ENCODE results near the gene SERF2. TPM values are rescaled to one million over a fixed set of nuclear protein-coding genes. Genes with fewer than 3 reads are reported as not detected.
"Not testable (repeated sequence)": the region's sequence is repeated elsewhere in the genome, so short reads cannot be mapped to it uniquely, and the experiment has no call there.

Gene SERF2
- total RNA-seq, 2 donors from 2014 or later, result 651 to 803 TPM

- peak within 1 kb of the TSS; percentile 89 to 90 for H3K27ac ChIP-seq
- no peaks in the 10 kb centered on the region for H3K27me3 ChIP-seq
- H3K4me1 ChIP-seq, result peaks cover 0 to 44% of the 10 kb centered on the region in 2 donors
- peak within 1 kb of the TSS; percentile 86 to 87 for H3K4me3 ChIP-seq
- H3K9me3 ChIP-seq, result no peaks in the 10 kb centered on the region
- DNase-seq (ENCODE audit: low spot score), result peak; percentile 97
- peaks cover 4% of the 10 kb centered on the region for H3K36me3 ChIP-seq
- no peak for TF ChIP-seq CTCF (IDR thresholded peaks at IDR 0.05)
These were observed 32.5 kb downstream of the SERF2 start, which contains the start of gene MFAP1 for GRCh38 chr15:43824302-43825246. Gene MFAP1 (minus strand): TSS chr15:43824690. CDS start chr15:43824569, 121 bp downstream.

DNA sequence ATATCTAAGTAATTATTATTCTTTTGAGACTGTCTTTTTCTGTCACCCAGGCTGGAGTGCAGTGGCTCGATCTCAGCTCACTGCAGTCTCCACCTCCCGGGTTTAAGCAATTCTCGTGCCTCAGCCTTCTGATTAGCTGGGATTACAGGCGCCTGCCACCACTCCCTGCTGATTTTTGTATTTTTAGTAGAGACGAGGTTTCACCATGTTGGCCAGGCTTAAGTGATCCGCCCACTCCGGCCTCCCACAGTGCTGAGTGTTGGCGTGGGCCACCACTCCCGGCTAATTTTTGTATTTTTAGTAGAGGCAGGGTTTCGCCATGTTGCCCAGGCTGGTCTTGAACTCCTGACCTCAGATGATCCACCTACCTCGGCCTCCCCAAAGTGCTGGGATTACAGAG lies 33.2 kb downstream of the SERF2 start:
- H3K4me1 ChIP-seq, result peaks cover 0 to 44% of the 10 kb centered on the region in 2 donors
- not testable (repeated sequence) for H3K27me3 ChIP-seq; H3K36me3 ChIP-seq; H3K9me3 ChIP-seq; H3K27ac ChIP-seq; H3K4me3 ChIP-seq; DNase-seq (ENCODE audit: low spot score)

DNA sequence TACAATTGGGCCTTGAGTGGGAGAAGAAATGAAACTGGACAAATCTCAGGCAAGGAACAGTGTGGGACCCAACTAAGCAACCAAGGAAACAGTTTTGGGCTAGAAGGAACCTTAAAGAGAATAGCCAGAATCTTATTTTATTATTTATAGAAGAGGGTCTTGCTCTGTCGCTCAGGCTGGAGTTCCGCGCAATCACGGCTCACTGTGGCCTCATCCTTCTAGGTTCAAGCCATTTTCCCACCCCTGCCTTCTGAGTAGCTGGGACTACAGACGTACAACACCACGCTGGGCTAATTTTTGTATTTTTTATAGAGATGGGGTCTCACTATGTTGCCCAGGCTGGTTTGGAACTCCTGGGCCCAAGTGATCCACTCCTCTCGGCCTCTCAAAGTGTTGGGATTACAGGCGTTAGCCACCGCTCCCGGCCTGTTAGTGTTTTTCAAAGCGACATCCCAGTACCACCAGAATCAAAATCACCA lies 33.9 kb downstream of the SERF2 start:
- DNase-seq (ENCODE audit: low spot score), result no peak
- Histone ChIP-seq H3K4me3 (peak overlapping the region in 1 of 2 donors; percentile 61), H3K27me3 (no peaks in the 10 kb centered on the region), H3K4me1 (peaks cover 0 to 44% of the 10 kb centered on the region in 2 donors), H3K27ac (peak overlapping the region in 1 of 2 donors; percentile 74), H3K9me3 (no peaks in the 10 kb centered on the region), H3K36me3 (no peaks in the 10 kb centered on the region)
- TF ChIP-seq CTCF (IDR thresholded peaks at IDR 0.05), result no peak

DNA sequence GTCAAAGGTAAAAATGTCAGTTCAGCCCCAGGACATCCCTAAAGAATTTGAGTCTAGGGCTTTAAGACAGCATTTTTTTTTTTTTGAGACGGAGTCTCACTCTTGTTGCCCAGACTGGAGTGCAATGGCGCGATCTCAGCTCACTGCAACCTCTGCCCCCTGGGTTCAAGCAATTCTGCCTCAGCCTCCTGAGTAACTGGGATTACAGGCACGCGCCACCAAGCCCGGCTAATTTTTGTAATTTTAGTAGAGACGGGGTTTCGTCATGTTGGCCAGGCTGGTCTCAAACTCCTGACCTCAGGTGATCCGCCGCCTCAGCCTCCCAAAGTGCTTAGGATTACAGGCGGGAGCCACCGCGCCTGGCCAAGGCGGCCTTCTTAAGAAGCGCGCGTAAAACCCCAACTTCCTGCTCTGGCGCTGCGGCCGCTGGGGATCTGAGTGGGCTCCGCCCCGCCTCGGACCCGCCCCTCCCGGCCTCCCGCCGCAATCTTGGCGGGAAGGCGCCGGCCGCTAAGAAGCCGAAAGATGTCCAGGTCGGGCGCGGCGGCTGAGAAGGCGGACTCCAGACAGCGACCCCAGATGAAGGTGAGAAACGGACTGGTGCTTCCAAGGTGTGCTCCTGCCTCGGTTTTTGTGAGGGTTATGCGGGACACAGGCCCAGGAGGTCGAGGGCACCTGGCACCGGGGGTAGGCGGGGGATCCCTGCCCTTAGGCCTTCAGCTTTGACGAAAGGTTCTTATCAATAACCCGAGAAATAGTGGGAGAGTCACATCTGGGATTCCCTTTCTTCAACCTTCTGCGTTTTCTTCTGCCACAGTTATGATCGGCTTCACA lies 34.6 kb downstream of the SERF2 start, which contains the start of gene WDR76:
Gene WDR76, plus strand, starts transcription at position 495 of the 834 bp plus-strand sequence. Its CDS starts 31 bp downstream, at position 526.
- H3K27ac ChIP-seq, result peak within 1 kb of the TSS; percentile 55 to 74
- peak; percentile 85 for DNase-seq (ENCODE audit: low spot score)
- no peaks in the 10 kb centered on the region for H3K27me3 ChIP-seq
- H3K36me3 ChIP-seq, result no peaks in the 10 kb centered on the region
- no peak for TF ChIP-seq CTCF (IDR thresholded peaks at IDR 0.05)
- H3K4me3 ChIP-seq, result peak within 1 kb of the TSS; percentile 45 to 61
- H3K4me1 ChIP-seq, result peaks cover 0 to 44% of the 10 kb centered on the region in 2 donors
- H3K9me3 ChIP-seq, result no peaks in the 10 kb centered on the region

- H3K36me3 ChIP-seq, result no peaks in the 10 kb centered on the region
- no peaks in the 10 kb centered on the region for H3K9me3 ChIP-seq
- no peak for DNase-seq (ENCODE audit: low spot score)
- peaks cover 0 to 33% of the 10 kb centered on the region in 2 donors for H3K4me1 ChIP-seq
- no peak for TF ChIP-seq CTCF (IDR thresholded peaks at IDR 0.05)
- no peaks in the 10 kb centered on the region for H3K27me3 ChIP-seq
- no peak overlapping the region for H3K4me3 ChIP-seq
- no peak overlapping the region for H3K27ac ChIP-seq
These were observed 36.0 kb downstream of the SERF2 start for GRCh38 chr15:43828061-43828657.

DNA sequence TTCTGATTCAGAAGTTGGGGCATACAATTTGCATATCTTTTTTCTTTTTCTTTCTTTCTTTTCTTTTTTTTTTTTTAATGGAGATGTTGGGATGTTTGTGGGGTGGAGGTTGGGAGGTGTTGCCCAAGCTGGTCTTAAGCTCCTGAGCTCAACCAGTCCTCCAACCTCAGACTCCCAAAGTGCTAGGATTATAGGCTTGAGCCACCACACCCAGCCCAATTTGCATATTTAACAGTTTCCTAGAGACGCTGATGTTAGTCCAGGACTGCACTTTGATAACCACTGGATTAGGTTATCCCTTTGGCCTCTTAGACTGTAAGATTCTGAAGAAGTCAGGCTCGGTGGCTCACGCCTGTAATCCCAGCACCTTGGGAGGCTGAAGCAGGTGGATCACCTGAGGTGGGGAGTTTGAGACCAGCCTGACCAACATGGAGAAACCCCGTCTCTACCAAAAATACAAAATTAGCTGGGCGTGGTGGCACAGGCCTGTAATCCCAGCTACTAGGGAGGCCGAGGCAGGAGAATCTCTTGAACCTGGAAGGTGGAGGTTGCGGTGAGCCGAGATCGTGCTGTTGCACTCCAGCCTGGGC lies 37.9 kb downstream of the SERF2 start:
- not testable (repeated sequence) for H3K27me3 ChIP-seq; H3K4me3 ChIP-seq; DNase-seq (ENCODE audit: low spot score); H3K9me3 ChIP-seq; H3K27ac ChIP-seq; H3K36me3 ChIP-seq
- peaks cover 0 to 23% of the 10 kb centered on the region in 2 donors for H3K4me1 ChIP-seq

DNA sequence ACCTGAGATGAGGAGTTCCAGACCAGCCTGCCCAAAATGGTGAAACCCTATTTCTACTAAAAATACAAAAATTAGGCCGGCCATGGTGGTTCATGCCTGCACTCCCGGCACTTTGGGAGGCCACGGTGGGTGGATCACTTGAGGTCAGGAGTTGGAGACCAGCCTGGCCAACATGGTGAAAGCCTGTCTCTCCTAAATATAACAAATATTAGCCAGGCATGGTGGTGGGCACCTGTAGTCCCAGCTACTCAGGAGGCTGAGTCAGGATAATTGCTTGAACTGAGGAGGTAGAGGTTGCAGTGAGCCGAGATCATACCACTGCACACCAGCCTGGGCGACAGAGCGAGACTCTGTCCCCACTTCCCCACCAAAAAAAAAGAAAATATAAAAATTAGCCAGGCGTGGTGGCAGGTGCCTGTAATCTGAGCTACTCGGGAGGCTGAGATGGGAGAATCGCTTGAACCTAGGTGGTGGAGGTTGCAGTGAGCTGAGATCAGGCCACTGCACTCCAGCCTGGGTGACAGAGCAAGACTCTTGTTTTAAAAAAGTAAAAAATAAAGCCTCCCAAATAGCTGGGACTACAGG lies 38.7 kb downstream of the SERF2 start:
- H3K27ac ChIP-seq; H3K27me3 ChIP-seq; H3K4me3 ChIP-seq; H3K36me3 ChIP-seq; DNase-seq (ENCODE audit: low spot score); H3K9me3 ChIP-seq: not testable (repeated sequence)
- H3K4me1 ChIP-seq, result peaks cover 0 to 19% of the 10 kb centered on the region in 2 donors

- not testable (repeated sequence) for DNase-seq (ENCODE audit: low spot score); H3K36me3 ChIP-seq; H3K4me3 ChIP-seq; H3K27me3 ChIP-seq; H3K27ac ChIP-seq; H3K9me3 ChIP-seq
- peaks cover 0 to 13% of the 10 kb centered on the region in 2 donors for H3K4me1 ChIP-seq
These were observed 39.5 kb downstream of the SERF2 start for GRCh38 chr15:43831519-43832052.

Data from right atrium auricular region (tissue), 2 donors.